Glomerular visceral epithelial cell (primary cell): ENCODE data around the gene C6orf62.
"Not testable (repeated sequence)": the region's sequence is repeated elsewhere in the genome, so short reads cannot be mapped to it uniquely, and the experiment has no call there.

ENCODE experiments used
- DNase-seq: peaks from one replicate; pipeline ENCODE4 v3.0.0-alpha.2; 2016; ENCODE audit errors: extremely low spot score

The C6orf62 gene

DNA sequence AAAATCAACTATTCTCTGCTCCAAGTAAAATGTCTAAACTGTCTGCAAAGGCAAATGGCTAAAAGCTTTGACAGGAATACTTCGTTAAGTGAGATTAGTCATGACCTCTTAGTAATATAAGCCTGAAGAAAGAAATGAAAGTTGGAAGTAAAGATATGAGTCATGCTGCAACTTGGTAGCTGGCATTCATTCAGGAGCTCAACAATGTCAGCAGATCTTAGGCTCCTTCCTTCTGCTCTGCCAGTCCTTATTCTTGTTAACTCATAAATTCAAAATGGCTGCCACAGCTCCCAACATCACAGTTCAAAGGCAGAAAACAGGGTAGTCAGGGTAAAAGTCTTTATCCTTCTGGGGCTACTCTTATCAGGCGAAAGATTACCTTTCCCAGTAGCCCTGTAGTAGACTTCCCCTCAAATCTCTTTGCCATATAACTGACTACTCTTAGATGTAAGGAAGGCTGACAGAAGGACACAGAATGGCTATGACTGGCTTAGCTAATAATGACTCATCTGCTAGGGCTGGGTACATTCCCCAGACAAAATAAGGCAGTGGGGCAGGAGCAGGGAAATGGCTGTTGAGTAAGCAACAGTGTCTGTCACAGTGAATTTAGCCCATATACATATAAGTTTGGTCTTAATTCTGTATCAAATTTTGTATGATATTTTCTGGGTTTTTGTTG is 24.4 kb upstream of the C6orf62 start:
- DNase-seq = peak; percentile 92

DNA sequence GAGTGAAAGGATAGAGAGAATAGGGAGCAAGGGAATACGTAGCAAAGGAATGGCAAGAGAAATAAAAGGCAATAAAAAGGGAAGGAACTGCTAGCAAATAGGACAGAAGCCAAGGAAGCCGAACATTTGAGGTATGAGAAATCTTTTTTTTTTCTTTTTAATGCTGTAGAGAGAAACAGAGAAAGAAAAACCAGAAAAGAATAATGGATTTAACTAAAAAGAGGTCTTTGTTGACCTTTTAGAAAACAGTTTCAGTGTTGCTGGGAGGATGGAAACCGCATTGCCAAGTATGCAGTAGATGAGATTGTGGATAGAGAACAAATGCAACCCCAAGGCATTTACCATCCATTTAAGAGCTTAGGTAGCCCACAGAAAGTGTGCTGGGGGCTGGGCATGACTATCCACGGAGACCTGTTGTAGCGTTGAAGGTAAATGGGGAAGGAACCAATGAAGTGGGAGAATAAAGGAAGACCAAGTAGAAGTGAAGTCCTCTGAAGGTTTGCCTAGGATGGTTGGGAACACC is 23.3 kb upstream of the C6orf62 start:
- no peak for DNase-seq

DNA sequence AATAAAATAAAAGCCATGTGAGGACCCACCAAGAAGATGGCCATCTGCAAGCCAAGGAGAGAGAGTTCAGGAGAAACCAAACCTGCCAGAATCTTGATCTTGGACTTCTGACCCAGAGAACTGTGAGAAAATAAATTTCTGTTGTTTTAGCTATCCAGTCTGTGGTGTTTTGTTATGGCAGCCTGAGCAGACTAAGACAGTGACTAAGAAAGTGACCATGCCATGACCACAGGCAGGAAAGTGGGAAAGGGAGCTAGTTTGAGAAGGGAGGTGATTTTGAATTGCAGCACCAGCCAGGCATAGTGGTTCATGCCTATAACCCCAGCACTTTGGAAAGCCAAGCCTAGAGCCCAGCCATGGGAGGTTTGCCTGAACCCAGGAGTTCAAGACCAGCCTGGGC is 21.9 kb upstream of the C6orf62 start:
- peak; percentile 38 for DNase-seq

DNA sequence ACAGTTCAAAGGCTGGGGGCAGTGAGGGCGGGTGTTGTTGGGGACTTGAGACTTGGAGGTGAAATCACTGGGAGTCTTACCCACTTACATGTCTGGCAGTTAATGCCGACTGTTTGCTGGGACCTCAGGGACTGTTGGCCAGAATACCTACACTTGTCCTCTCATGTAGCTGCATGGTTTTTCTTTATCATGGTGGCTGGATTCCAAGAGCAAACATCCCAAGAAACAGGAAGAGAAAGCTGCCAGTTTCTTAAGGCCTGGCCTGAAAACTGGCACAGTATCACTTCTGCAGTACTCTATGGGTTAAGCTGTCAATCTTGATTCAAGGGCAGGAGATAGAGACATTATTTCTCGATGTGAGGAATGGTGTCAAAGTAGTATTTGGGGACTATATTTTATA is 19.8 kb upstream of the C6orf62 start:
- DNase-seq = no peak

DNA sequence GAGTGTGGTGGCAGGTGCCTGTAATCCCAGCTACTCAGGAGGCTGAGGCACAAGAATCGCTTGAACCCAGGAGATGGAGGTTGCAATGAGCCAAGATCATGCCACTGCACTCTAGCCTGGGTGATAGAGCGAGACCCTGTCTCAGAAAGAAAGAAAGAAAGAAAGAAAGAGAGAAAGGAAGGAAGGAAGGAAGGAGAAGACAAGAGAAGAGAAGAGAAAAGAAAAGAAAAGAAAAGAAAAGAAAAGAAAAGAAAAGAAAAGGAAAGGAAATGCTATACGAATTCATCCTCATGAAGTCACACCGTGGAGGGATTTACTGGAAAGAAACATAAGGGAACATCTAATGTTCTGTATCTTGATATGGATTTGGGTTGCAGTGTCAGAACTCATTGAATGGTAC is 15.8 kb upstream of the C6orf62 start:
- DNase-seq = not testable (repeated sequence)

DNA sequence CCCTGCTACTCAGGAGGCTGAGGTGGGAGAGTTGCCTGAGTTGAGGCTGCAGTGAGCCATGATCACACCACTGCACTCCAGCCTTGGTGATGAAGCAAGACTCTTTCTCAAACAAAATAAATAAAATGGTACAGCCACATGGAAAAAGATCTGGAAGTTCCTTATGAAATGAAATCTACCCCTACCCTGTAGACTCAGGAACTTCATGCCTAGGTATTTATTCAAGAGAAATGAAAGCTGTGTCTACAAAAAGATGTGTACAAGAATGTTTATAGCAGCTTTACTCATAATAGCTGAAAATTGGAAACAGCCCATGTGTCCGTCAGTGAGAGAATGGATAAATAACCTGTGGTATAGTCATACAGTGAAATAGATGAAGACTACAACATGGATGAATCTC is 15.2 kb upstream of the C6orf62 start:
- DNase-seq = no peak

DNA sequence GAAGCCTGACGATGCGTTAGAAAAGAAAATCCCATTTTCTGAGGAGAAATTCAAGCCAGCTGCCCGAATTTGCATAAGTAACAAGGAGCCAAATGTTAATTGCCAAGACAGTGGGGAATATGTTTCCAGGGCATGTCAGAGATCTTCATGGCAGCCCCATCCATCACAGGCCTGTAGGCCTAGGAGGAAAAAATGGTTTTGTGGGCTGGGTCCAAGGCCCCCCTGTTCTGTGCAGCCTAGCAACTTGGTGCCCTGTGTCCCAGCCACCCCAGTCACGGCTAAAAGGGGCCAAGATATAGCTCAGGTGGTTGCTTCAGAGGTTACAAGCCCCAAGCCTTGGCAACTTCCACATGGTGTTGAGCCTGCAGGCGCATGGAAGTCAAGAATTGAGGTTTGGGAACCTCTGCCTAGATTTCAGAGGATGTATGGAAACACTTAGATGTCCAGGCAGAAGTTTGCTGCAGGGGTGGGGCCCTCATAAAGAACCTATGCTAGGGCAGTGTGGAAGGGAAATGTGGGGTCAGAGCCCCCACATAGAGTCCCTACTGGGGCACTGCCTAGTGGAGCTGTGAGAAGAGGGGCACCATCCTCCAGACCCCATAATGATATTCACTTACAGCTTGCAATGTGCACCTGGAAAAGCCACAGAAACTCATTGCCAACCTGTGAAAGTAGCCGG is 12.6 kb upstream of the C6orf62 start:
- not testable (repeated sequence) for DNase-seq

DNA sequence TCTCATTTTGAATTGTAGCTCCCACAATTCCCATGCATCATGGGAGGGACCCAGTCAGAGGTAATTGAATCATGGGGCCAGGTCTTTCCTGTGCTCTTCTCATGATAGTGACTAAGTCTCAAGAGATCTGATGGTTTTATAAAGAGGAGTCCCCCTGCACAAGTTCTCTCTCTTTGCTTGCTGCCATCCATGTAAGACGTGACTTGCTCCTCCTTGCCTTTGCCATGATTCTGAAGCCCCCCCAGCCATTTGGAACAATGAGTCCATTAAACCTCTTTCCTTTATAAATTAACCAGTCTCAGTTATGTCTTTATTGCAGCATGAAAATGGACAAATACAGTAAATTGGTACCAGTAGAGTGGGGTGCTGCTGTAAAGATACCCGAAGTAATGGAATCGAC is 11.7 kb upstream of the C6orf62 start:
- DNase-seq = not testable (repeated sequence)

DNA sequence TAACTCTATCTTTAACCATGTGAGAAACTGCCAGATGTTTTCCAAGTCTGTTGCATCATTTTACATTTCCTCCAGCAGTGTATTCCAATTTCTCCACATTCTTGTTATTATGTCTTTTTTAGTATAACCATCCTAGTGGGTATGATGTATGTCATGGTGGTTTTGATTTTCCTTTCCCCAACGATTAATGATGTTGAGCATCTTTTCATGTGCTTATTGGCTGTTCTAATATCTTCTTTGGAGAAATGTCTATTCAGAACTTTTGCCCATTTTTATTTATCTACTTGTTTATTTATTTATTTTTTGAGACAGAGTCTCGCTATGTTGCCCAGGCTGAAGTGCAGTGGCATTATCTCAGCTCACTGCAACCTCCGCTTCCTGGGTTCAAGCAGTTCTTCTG is 4.3 kb upstream of the C6orf62 start:
- no peak for DNase-seq

DNA sequence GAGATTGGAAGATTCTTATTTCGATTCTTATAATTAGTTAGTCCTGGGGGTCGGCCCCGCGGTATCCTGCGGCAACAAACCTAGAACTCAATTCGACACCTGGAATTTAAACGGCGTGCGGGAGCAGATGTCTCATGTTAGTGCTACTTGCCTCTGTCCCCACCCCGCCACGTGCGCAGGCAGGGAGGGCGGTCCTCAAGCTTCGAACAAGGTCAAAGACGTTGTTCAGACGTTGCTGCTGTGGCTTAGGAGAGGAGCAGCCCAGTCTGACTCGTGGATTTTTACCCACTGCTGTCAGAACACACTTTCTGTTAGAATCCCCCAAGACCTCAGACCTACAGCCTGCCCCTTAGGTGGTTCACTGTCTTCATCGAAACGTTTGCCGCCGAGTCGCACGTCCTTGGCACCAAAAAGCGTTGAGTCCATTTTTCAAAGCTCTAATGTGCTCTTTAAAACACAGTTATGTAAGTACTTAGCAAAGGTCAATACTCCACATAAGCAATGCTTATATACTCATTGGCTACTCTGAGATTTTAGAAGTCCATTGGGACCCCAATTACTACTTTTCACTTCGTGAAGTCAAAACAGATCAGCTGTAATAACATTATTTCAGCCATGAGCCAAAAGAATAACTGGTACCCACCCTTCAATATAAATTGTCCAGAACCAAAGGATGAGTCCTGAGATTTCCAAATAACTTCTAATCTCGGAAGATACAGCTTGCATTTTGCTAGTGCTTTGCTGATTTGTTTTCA is 2.7 kb upstream of the C6orf62 start:
- no peak for DNase-seq

DNA sequence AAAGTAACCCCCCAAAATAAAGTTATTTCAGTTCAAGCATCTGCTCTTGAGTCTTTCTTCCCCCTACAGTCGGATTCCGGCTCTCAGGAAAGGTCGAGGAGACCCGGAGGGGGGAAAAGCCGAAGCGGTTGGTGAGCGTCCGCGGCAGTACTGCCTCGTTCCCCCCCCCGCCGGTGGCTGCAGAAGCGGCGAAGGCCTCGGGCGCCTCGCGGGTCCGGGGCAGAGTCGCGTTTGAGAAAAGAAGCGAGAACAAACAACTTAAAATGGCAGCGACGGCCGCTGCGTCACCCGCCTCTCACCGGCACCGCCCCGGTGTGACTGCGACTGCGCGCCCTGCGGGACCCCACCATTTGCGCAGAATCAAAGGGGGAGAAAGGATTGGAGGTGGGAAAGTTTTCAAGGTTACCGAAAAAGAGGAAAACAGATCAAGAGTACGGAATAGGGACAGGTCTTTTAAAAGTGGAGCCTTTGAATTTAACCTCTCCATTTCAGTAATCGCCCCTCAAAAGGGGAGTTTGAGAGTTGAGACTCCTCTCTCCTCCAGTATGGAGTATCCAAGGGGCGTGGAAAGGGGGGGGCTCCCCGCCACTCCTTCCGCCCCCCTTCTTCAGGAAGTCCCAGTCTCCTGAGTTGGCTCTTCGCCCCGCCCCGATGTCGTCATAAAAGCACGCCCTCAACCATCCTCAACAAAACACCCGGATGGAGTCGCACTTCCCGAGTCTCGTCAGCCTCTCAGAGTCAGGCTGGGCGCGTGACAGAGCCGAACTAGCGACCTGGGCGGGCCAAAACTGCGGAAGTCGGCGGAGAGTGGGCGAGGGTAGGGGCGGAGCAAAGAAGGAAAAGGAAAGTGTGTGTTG is 1.9 kb upstream of the C6orf62 start:
- DNase-seq = peak; percentile 100

DNA sequence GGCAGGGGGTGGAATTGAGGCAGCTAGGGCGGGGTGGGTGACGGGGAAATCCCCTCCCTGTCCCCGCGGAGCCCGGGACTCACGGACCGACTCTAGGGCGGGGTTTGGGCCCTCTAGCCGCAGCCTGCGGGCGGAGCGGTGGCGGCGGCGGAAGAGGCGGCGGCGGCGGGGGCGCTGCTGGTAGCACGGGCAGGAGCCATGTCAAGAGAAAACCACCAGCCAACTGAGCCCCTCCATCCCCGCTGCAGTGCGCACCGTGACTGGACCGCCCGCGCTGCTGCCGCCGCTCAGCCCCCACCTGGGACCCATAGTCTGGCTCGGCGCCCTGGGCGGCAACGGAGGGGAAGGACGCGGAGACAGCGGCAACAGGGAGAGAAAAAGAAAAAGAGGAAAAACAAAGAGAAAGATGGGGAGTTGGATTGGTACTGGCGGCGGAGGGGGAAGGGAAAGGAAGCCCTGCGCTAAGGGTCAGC is 1.2 kb upstream of the C6orf62 start:
- DNase-seq = peak; percentile 63

DNA sequence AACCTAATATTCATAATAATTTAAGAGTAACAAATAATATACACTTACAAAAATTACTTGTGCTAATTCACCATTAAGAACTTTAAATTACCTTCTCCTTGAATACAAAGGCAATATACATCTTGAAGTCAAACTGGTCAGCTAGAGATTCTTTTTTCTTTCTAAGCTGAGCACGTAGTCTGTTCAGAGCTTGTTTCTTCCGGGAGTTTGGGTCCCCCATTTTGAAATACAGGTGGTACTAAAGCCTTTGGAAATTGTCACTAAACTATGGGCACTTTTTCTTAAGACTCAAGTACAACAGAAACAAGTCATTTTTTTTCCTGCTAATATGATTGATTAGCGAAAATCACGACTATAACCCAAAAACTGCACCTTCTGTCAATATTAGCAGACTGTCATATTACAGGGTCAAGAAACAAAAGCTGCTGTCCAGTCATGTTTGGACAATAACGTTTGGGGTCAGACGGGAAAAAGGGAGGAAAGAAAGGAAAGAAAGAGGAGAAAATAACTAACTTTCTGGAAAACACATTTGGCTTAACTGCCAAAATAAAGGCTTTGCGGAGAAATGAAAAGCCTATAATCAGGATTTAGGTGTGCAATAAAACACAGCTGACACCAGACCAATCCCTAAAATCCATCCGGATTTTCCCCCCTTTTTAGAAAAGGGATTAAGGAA is 367 bp downstream of the C6orf62 start:
- DNase-seq = no peak

DNA sequence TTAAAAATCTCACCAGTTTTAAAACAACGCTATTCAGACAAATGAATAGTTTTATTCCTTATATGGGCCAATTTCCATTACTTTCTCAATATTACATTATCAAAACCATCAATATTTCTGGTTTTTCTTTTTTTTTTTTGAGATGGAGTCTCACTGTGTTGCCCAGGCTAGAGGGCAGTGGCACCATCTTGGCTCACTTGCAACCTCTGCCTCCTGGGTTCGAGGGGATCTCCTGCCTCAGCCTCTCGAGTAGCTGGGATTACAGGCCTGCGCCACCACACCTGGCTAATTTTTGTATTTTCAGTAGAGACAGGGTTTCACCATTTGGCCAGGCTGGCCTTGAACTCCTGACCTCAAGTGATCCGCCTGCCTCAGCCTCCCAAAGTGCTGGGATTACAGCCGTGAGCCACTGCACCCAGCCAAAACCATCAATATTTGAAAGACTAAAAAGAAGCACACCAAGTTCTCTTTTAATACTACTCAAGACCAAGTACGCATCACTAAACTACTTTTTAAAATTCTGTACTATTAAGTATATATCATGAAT is 2.3 kb downstream of the C6orf62 start:
- DNase-seq = not testable (repeated sequence)

DNA sequence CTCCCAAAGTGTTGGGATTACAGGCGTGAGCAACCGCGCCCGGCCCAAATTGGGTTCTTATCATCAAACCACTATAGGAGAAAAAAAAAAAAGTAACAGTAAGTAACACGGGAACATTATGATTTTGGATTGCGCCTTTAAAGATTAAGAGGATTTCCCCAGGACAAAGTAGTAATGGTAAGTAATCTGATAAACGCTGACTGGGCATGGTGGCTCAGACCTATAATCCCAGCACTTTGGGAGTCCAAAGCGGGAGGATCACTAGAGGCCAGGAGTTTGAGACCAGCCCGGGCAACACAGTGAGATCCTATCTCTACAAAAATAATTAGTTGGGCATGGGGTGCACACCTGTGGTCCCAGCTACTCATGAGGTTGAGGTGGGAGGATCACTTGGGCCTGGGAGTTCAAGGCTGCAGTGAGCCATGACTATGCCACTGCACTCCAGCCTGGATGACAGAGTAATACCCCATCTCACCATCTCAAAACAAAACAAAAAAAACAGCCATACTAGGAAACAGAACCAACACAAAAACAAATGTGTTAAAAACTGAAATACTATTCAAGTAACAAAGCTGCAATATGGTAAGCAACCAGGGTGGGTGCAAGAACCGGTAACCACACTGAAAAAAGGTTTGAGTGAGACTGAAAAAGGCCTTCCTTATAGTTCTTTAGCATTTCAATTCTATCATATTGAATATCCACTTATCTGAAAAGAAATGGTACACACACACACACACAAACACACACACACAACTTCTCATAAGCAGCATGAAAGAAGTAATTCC is 8.2 kb downstream of the C6orf62 start:
- no peak for DNase-seq

DNA sequence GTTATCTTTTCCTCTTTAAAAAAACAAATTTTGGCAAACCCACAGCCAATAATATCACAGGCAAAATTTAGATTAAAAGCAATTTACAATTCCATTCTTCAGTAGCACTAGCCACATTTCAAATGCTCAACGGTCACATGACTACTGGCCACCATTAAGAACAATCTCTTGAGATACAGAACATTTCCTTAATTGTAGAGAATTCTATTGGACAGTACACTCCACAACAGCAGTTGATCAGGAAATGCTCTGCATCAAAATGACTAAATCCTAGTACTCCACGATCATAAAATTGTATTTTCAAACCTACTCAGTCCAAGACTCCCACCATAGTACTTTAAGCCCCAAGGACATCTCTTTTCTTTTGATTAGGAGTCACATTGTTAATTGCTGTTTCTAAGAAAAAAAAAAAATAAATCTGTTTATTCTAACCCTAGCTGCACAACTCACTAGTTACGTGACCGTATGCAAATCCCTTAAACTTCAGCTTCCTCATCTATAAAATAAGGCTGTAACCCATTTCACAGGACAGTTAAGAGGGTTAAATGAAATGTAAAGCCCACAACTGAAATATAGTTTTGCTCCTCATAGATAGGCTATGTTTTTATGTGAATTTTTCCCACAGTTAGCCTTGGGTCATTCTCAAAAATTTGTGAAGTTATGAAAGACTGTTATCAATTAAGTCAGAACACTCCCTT is 9.8 kb downstream of the C6orf62 start:
- no peak for DNase-seq

DNA sequence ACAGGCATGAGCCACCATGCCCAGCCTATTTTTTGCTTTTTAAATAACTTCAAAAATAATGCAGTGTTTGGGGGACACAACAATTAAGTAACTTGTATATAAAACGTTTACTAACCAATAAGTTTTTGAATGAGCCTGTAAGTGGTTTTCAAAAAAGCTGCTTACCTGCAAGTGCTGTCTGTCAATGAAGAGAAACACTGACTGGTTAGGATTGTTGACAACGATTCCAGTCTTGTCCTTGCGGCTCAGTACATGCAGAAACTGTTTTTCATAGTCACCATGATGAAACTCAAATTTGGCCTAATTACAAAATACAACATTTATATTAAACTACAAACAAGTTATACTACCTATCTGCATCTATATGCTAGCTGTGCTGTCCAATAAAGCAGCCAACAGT is 10.3 kb downstream of the C6orf62 start:
- no peak for DNase-seq

DNA sequence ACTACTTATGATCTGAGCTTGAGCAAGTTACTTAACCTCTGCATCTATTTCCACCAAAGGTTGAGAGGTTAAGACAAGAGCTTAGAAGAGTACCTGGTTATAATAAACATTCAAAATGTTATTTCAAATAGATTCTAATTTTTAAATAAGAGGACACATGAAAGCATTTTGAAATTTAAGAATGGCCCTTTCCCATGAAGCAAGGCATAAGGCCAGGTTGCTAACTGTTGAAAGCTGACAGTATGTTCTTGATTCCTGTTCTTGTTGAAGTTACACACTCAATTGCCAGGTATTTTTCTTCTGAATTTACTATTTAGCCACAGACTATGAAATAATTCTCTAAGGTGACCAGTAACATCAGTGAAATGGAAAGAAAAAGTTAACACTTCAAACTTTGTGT is 14.5 kb downstream of the C6orf62 start:
- DNase-seq = no peak

DNA sequence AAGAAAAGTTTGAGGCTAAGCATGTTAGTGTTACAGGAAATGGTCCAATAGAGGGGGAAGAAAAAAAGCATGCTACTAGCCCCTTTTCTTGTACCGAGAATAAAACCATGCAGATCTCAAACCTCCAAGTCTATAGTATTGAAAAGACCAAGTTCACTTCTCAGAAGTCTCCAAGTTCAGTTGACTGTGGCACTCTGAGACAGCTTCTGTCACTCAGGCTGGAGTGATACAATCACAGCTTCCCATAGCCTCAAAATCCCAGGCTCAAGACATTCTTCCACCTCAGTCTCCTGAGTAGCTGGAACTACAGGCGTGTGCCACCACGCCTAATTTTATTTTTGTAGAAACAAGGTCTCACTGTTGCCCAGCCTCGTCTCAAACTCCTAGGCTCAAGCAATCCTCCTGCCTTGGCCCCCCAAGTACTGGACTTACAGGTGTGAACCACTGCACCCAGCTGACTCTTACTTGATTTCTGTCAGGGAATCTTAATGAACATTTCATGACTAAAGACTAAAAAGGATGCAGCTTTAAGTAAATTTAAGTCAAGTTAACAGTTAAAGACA is 16.2 kb downstream of the C6orf62 start:
- DNase-seq = no peak
